Measurements from ENCODE around the gene COMMD4. TPM values are rescaled to one million over a fixed set of nuclear protein-coding genes. Genes with fewer than 3 reads are reported as not detected.

Gene COMMD4
- total RNA-seq, 2 experiments from 2014 or later = 123 to 133 TPM

GRCh38 chr15:75368689-75369239 is 32.9 kb downstream of the COMMD4 start:
- intact Hi-C loops (cut with micrococcal nuclease; ENCODE audit: unreplicated experiment) = loop anchor here (1.0 kb wide), 5 partner anchors 21 to 315 kb away; partner anchors contain the start of genes NEIL1, SIN3A and SNUPN
- Histone ChIP-seq H3K79me2 (ENCODE audit: insufficient read depth, low read depth, low read length) (peaks cover 17% of the 10 kb centered on the region; the same call in 1 of the 2 replicates), H3K4me1 (ENCODE audit: insufficient read depth, low read length, poor library complexity, severe bottlenecking) (peaks cover 23% of the 10 kb centered on the region), H2AFZ (ENCODE audit: low read length) (peak overlapping the region; percentile 55; the same call in 1 of the 2 replicates), H4K20me1 (ENCODE audit: insufficient read depth, low read length) (no peaks in the 10 kb centered on the region), H3K9me3 (ENCODE audit: low read length) (no peaks in the 10 kb centered on the region), H3K27ac (ENCODE audit: low read depth, low read length, poor library complexity, severe bottlenecking) (peak overlapping the region; percentile 88), H3K9me2 (ENCODE audit: insufficient read depth, low read length) (no peaks in the 10 kb centered on the region), H3K4me3 (ENCODE audit: low read depth, low read length, poor library complexity, severe bottlenecking) (peak overlapping the region; percentile 77), H3K36me3 (ENCODE audit: insufficient read depth, low read length) (peaks cover 66% of the 10 kb centered on the region), H3K4me2 (ENCODE audit: low read length) (peak overlapping the region; percentile 86)
- TSS peak; percentile 90 for BruUV-seq (replicated peaks)
- ChIA-PET CTCF (ENCODE audit: unreplicated experiment) (interaction anchor here (1.3 to 1.5 kb wide), 3 partner anchors 271 to 335 kb away, joined by 3 to 6 read pairs (median 5); partner anchors contain the start of gene IMP3), POLR2A (interaction anchor here (0.7 to 3.8 kb wide), 8 partner anchors 19 to 272 kb away, joined by 3 to 29 read pairs (median 6); partner anchors contain the start of genes IMP3 and SIN3A)
- DNase-seq (ENCODE audit: low spot score) = no peak
- TF ChIP-seq CTCF (conservative IDR thresholded peaks at IDR 0.05; ENCODE audit: low read length) = no peak
- TF ChIP-seq EZH2phosphoT487 (IDR thresholded peaks at IDR 0.05; ENCODE audit: borderline replicate concordance, low read depth, low read length) = no peak

- TF ChIP-seq EZH2phosphoT487 (IDR thresholded peaks at IDR 0.05; ENCODE audit: borderline replicate concordance, low read depth, low read length) (no peak), CTCF (conservative IDR thresholded peaks at IDR 0.05; ENCODE audit: low read length) (no peak)
- H4K20me1 ChIP-seq (ENCODE audit: insufficient read depth, low read length) = no peaks in the 10 kb centered on the region
- H3K27ac ChIP-seq (ENCODE audit: low read depth, low read length, poor library complexity, severe bottlenecking) = peak overlapping the region; percentile 88
- intact Hi-C loops (cut with micrococcal nuclease; ENCODE audit: unreplicated experiment) = no loop called here
- H2AFZ ChIP-seq (ENCODE audit: low read length) = no peak overlapping the region
- POLR2A ChIA-PET = interaction anchor here (0.6 to 3.8 kb wide), 4 partner anchors 23 to 271 kb away, joined by 3 to 29 read pairs (median 13); partner anchors contain the start of gene IMP3
- H3K9me2 ChIP-seq (ENCODE audit: insufficient read depth, low read length) = no peaks in the 10 kb centered on the region
- H3K4me1 ChIP-seq (ENCODE audit: insufficient read depth, low read length, poor library complexity, severe bottlenecking) = peaks cover 23% of the 10 kb centered on the region
- peaks cover 17% of the 10 kb centered on the region; the same call in 1 of the 2 replicates for H3K79me2 ChIP-seq (ENCODE audit: insufficient read depth, low read depth, low read length)
- BruUV-seq (replicated peaks) = no TSS peak
- no peaks in the 10 kb centered on the region for H3K9me3 ChIP-seq (ENCODE audit: low read length)
- peak overlapping the region; percentile 86 for H3K4me2 ChIP-seq (ENCODE audit: low read length)
- peaks cover 75% of the 10 kb centered on the region for H3K36me3 ChIP-seq (ENCODE audit: insufficient read depth, low read length)
- H3K4me3 ChIP-seq (ENCODE audit: low read depth, low read length, poor library complexity, severe bottlenecking) = peak overlapping the region; percentile 77
- DNase-seq (ENCODE audit: low spot score) = no peak
- CTCF ChIA-PET (ENCODE audit: unreplicated experiment) = no interaction called here
Observed at GRCh38 chr15:75369897-75370581, 34.2 kb downstream of the COMMD4 start.

Data from OCI-LY7 (cell line).